CD4-positive, alpha-beta T cell treated with Interleukin-6 at 100 ng/mL for 8 hours (primary cell): ENCODE measurements around the gene WDFY2.
A peak's percentile ranks its signal among the peaks of the same experiment; 100 is the strongest.

Experiments used
- DNase-seq: peaks from one replicate; pipeline ENCODE4 v3.0.0-alpha.2; 2020; ENCODE audit warnings: mixed read lengths, low spot score

The WDFY2 gene

GRCh38 chr13:51601601-51602565, 17.6 kb downstream of the WDFY2 start:
- DNase-seq, result no peak

- no peak for DNase-seq
These were observed 19.5 kb downstream of the WDFY2 start for GRCh38 chr13:51603716-51604115.

- DNase-seq, result no peak
These were observed 21.4 kb downstream of the WDFY2 start for GRCh38 chr13:51605698-51606097.

- DNase-seq, result no peak
These were observed 22.9 kb downstream of the WDFY2 start for GRCh38 chr13:51607165-51607564.

- no peak for DNase-seq
These were observed 24.7 kb downstream of the WDFY2 start for GRCh38 chr13:51608857-51609406.

- no peak for DNase-seq
These were observed 28.6 kb downstream of the WDFY2 start for GRCh38 chr13:51612867-51613266.

- DNase-seq, result no peak
These were observed 29.3 kb downstream of the WDFY2 start for GRCh38 chr13:51613535-51613934.

- DNase-seq, result peak; percentile 54
These were observed 30.1 kb downstream of the WDFY2 start for GRCh38 chr13:51614350-51614786.

GRCh38 chr13:51618626-51619025, 34.4 kb downstream of the WDFY2 start:
- DNase-seq, result no peak

GRCh38 chr13:51619614-51620013, 35.4 kb downstream of the WDFY2 start:
- no peak for DNase-seq

GRCh38 chr13:51620165-51620983, 36.1 kb downstream of the WDFY2 start:
- no peak for DNase-seq

GRCh38 chr13:51621602-51622001, 37.3 kb downstream of the WDFY2 start:
- no peak for DNase-seq

GRCh38 chr13:51623473-51623872, 39.2 kb downstream of the WDFY2 start:
- DNase-seq, result no peak

- no peak for DNase-seq
These were observed 39.9 kb downstream of the WDFY2 start for GRCh38 chr13:51624207-51624606.

GRCh38 chr13:51624695-51625345, 40.6 kb downstream of the WDFY2 start:
- no peak for DNase-seq

GRCh38 chr13:51625555-51626345, 41.5 kb downstream of the WDFY2 start:
- no peak for DNase-seq

GRCh38 chr13:51626749-51627148, 42.5 kb downstream of the WDFY2 start:
- no peak for DNase-seq

GRCh38 chr13:51628059-51628852, 44.0 kb downstream of the WDFY2 start:
- no peak for DNase-seq

GRCh38 chr13:51629491-51630287, 45.4 kb downstream of the WDFY2 start:
- no peak for DNase-seq

GRCh38 chr13:51630288-51630615, 46.0 kb downstream of the WDFY2 start:
- DNase-seq, result no peak
